ENCODE results near the gene LRG1. TPM values are rescaled to one million over a fixed set of nuclear protein-coding genes. Genes with fewer than 3 reads are reported as not detected.
A peak's percentile ranks its signal among the peaks of the same experiment; 100 is the strongest.

LRG1 gene
- total and polyA plus RNA-seq, 2 of the 13 experiments (the other 11 are each of a cell fraction or from before 2014, with no cell fraction given): 12.0 to 39.3 TPM

- TF ChIP-seq SKIL (CRISPR knock-in tag; IDR thresholded peaks at IDR 0.05; ENCODE audit: borderline replicate concordance): 0 out of 2 replicates have a peak, but pooled peaks have one; percentile 23
- no peak for TF ChIP-seq FUBP1 (CRISPR knock-in tag; IDR thresholded peaks at IDR 0.05; ENCODE audit: borderline replicate concordance)
- no peak for TF ChIP-seq CC2D1A (CRISPR knock-in tag; IDR thresholded peaks at IDR 0.05)
- no peak for TF ChIP-seq ZNF44 (CRISPR knock-in tag; IDR thresholded peaks at IDR 0.05)
- TF ChIP-seq NFYC (CRISPR knock-in tag; IDR thresholded peaks at IDR 0.05): 0 out of 2 replicates have a peak, but pooled peaks have one; percentile 20
- TF ChIP-seq SRSF4 (IDR thresholded peaks at IDR 0.05; ENCODE audit: low read depth, low read length, poor library complexity, severe bottlenecking): no peak
- TF ChIP-seq ZNF629 (CRISPR knock-in tag; conservative IDR thresholded peaks at IDR 0.05): no peak
- no peak for TF ChIP-seq SALL2 (CRISPR knock-in tag; IDR thresholded peaks at IDR 0.05)
- TF ChIP-seq ZNF883 (CRISPR knock-in tag; IDR thresholded peaks at IDR 0.05; ENCODE audit: not compliant biosample characterization): no peak
- no peak for TF ChIP-seq SP4 (CRISPR knock-in tag; IDR thresholded peaks at IDR 0.05)
- no peak for TF ChIP-seq ZNF691 (CRISPR knock-in tag; IDR thresholded peaks at IDR 0.05; ENCODE audit: borderline replicate concordance, low read depth)
- TF ChIP-seq THAP8 (CRISPR knock-in tag; IDR thresholded peaks at IDR 0.05; ENCODE audit: borderline replicate concordance): no peak
- TF ChIP-seq CSRNP1 (CRISPR knock-in tag; IDR thresholded peaks at IDR 0.05): peak; percentile 41; the same call in 1 of the 2 replicates
- TF ChIP-seq FIP1L1 (IDR thresholded peaks at IDR 0.05; ENCODE audit: borderline replicate concordance, insufficient read depth, low read depth, low read length): no peak
- TF ChIP-seq NR1H2 (CRISPR knock-in tag; IDR thresholded peaks at IDR 0.05; ENCODE audit: borderline replicate concordance, low read depth): no peak
- TF ChIP-seq NR2F6 (IDR thresholded peaks at IDR 0.05): no peak
- 0 out of 2 replicates have a peak, but pooled peaks have one; percentile 6 for TF ChIP-seq NR2F6 (CRISPR knock-in tag; IDR thresholded peaks at IDR 0.05)
- peak; percentile 27; the same call in 1 of the 2 replicates for TF ChIP-seq BRD4 (CRISPR knock-in tag; IDR thresholded peaks at IDR 0.05)
- peak; percentile 37; the same call in 1 of the 2 replicates for TF ChIP-seq PHF21A (CRISPR knock-in tag; IDR thresholded peaks at IDR 0.05)
These were observed 21.3 kb downstream of the LRG1 start, which contains the start of gene PLIN4 (continued) for GRCh38 chr19:4518345-4519171.
